Myometrial cell (primary cell): ENCODE data around the gene CDK9. TPM values are rescaled to one million over a fixed set of nuclear protein-coding genes. Genes with fewer than 3 reads are reported as not detected.

Experiments
- total RNA-seq: library from RNA; depleted of rRNA; stranded (reverse); fragments of >200 nt; gene quantifications from 2 replicates; pipeline ENCODE4 v1.2.3, GENCODE V29; 2015

The CDK9 gene
- 26.6 and 28.3 TPM in 2 replicates for total RNA-seq

GRCh38 chr9:127785933-127786772 lies at the start of gene CDK9:
Gene CDK9 (plus strand): TSS chr9:127786034. CDS start chr9:127786149, 115 bp downstream.

GRCh38 chr9:127778280-127779135 lies 7.3 kb upstream of the CDK9 start, which contains the start of gene SH2D3C:
Gene SH2D3C (minus strand): TSS chr9:127778666. CDS start chr9:127778627, 39 bp downstream.

GRCh38 chr9:127802576-127803443 lies 17.0 kb downstream of the CDK9 start, which contains the start of gene FPGS:
Gene FPGS (plus strand): TSS chr9:127802882. CDS start chr9:127802925, 43 bp downstream.

Other genes with a start within 250 kb of the CDK9 start
- 28.8 and 77.8 TPM in 2 replicates for gene STXBP1, start 173.8 kb upstream of the CDK9 start, total RNA-seq
- not detected in 2 replicates for gene CFAP157, start 79.0 kb upstream of the CDK9 start, total RNA-seq
- gene PTRH1, start 70.4 kb upstream of the CDK9 start, total RNA-seq = 50.0 and 62.0 TPM in 2 replicates
- gene TTC16, start 70.0 kb upstream of the CDK9 start, total RNA-seq = not detected in 2 replicates
- gene TOR2A, start 50.7 kb upstream of the CDK9 start, total RNA-seq = 16.0 and 23.4 TPM in 2 replicates
- under 0.01 TPM in 1 of 2 replicates, not detected in the other for gene SH2D3C, start 7.4 kb upstream of the CDK9 start, total RNA-seq
- 47.0 and 71.2 TPM in 2 replicates for gene FPGS, start 16.8 kb downstream of the CDK9 start, total RNA-seq
- 54.2 and 57.7 TPM in 2 replicates for gene ENG, start 68.6 kb downstream of the CDK9 start, total RNA-seq
- gene AK1, start 91.6 kb downstream of the CDK9 start, total RNA-seq = 72.5 and 135 TPM in 2 replicates
- gene ST6GALNAC6, start 113.6 kb downstream of the CDK9 start, total RNA-seq = 78.7 and 81.3 TPM in 2 replicates
- 38.3 and 43.2 TPM in 2 replicates for gene ST6GALNAC4, start 131.0 kb downstream of the CDK9 start, total RNA-seq
- gene PIP5KL1, start 144.7 kb downstream of the CDK9 start, total RNA-seq = 0.71 and 1.2 TPM in 2 replicates
- gene DPM2, start 151.8 kb downstream of the CDK9 start, total RNA-seq = 17.5 and 30.6 TPM in 2 replicates
- gene EEIG1, start 195.0 kb downstream of the CDK9 start, total RNA-seq = 8.9 and 90.8 TPM in 2 replicates